Adrenal gland (tissue), 12 donors: Measurements from ENCODE around the gene SLC25A21. TPM values are rescaled to one million over a fixed set of nuclear protein-coding genes. Genes with fewer than 3 reads are reported as not detected.

Experiments
- microRNA-seq, 3 donors: library from miRNA; unstranded; fragments of <30 nt; microRNA quantifications; one replicate each; pipeline ENCODE4, GENCODE V29; 2017 to 2020
- polyA plus RNA-seq, 3 donors: library from polyadenylated mRNA; stranded (reverse); fragments of 200-250 nt in 2 of 3; fragments of 350-450 nt in 1 of 3; fragmentation: Illumina TruSeq in 1 of 3; extraction: RNeasy Lipid Tissue Mini Kit (QIAGEN cat#74804) in 1 of 3; gene quantifications; one replicate each; pipeline ENCODE4 v1.2.3, GENCODE V29; 2013 to 2014
- small RNA-seq, 2 donors: library from RNA; depleted of rRNA; stranded (forward); fragments of <200 nt; gene quantifications; one replicate each; pipeline ENCODE3, GENCODE V24; 2016
- total RNA-seq, 9 donors: library from RNA; depleted of rRNA in 4 of 9; stranded (reverse); fragments of >200 nt in 4 of 9; fragments of 120-200 nt in 1 of 9; fragmentation: NEBNext Ultra II Directional in 1 of 9; extraction: Animal tissue kit (Norgen Biotek cat#: 25700) in 1 of 9; gene quantifications; one replicate each; pipeline versions ENCODE4 v1.1.0 to v1.2.4, GENCODE V29; 2013 to 2023
- donor health status: healthy with polysubstance abuse.
- donor health status: Bipolar disorder and iron deficiency.
- donor health status: DM: yes; HTN: yes; CAD: no.
- donor health status: DM: no; HTN: no; CAD: no.
- donor health status: DM: no; HTN: no; CAD: no.
- donor health status: DM: yes; HTN: yes; CAD: no.

The SLC25A21 gene
- total and polyA plus RNA-seq, 12 donors: 0.14 to 3.8 (median 0.56) TPM

Small RNA genes lying within 50 kb of the gene (microRNA-seq; reads per million reads assigned to microRNA genes)
- gene MIR4503: 0 reads per million in 3 donors

Small RNA genes lying within 50 kb of the gene (small RNA-seq; reads per million reads assigned to genes)
- gene MIR4503 (0 reads per million in 2 donors), gene RNU6-273P (0 reads per million in 2 donors)

Other genes starting within 250 kb of the SLC25A21 start
- gene MIPOL1, start 25.3 kb upstream of the SLC25A21 start, total RNA-seq: 10 to 100 TPM in 5 of 9 donors, 1 to 10 TPM in 4; 2.9 to 19.1 (median 10.7) TPM
- 1 to 10 TPM; 2.6 to 7.0 (median 2.6) TPM for gene MIPOL1, start 25.3 kb upstream of the SLC25A21 start, polyA plus RNA-seq